B cell (primary cell): Measurements from ENCODE around the gene OR5M11. TPM values are rescaled to one million over a fixed set of nuclear protein-coding genes. Genes with fewer than 3 reads are reported as not detected.

Experiments used
- ATAC-seq: fragments of 200-7000 bp; cut with Tn5 transposase; one replicate; pipeline ENCODE4 v1.10.0; 2021; ENCODE audit warnings: low read depth, mild to moderate bottlenecking, moderate number of reproducible peaks, moderate library complexity
- CTCF ChIA-PET: fragments of 350-600 bp; sonication (Branson Sonifier 250); formaldehyde crosslinking; loops from one replicate; lab custom pipeline; 2021; ENCODE audit warnings: antibody characterized with exemption, inconsistent platforms; lab: Charles Lee
- POLR2A ChIA-PET: fragments of 350-600 bp; sonication (Branson Sonifier 250); formaldehyde crosslinking; loops from one replicate; lab custom pipeline; 2021; ENCODE audit warnings: antibody characterized with exemption; lab: Charles Lee
- DNase-seq: peaks from one replicate; pipeline ENCODE4 v3.0.0; 2013
- H2AFZ ChIP-seq: 2 replicates; pipeline ENCODE4 v1.6.1; 2012; ENCODE audit warnings: mild to moderate bottlenecking, low read depth, low read length; ENCODE audit not compliant: insufficient read depth, poor library complexity, severe bottlenecking
- H3K27ac ChIP-seq, 2 donors: 1 replicate in 1 of 2; 2 replicates in 1 of 2; pipeline ENCODE4 v1.5.1; 2012 to 2013; ENCODE audit warnings: low read length in 2 of 2, mild to moderate bottlenecking in 2 of 2, moderate library complexity in 1 of 2
- H3K27me3 ChIP-seq, 4 experiments: fragments of 200-600 bp in 1 of 4; sonication (generic) in 1 of 4; replicated peaks in 1 of 4; 1 replicate in 2 of 4; 2 replicates in 2 of 4; pipeline versions ENCODE4 v1.6.1 to v1.7.0; 2013 to 2016; ENCODE audit warnings: low read length in 3 of 4, mild to moderate bottlenecking in 2 of 4, mixed read lengths in 1 of 4, moderate library complexity in 1 of 4; ENCODE audit not compliant: insufficient read depth in 4 of 4, control insufficient read depth in 3 of 4; ENCODE audit errors: control extremely low read depth in 1 of 4
- H3K36me3 ChIP-seq, 2 experiments: replicated peaks in 1 of 2; 1 replicate in 1 of 2; 2 replicates in 1 of 2; pipeline versions ENCODE4 v1.6.1 to v1.7.1; 2013; ENCODE audit warnings: low read length in 1 of 2; ENCODE audit not compliant: insufficient read depth in 2 of 2, control insufficient read depth in 1 of 2; ENCODE audit errors: control extremely low read depth in 1 of 2, extremely low read depth in 1 of 2
- H3K4me1 ChIP-seq, 2 donors: fragments of 200-600 bp in 1 of 2; sonication (generic) in 1 of 2; 1 replicate in 1 of 2; 2 replicates in 1 of 2; pipeline versions ENCODE4 v1.5.1 to v1.6.1; 2013 to 2017; ENCODE audit warnings: low read length in 2 of 2; ENCODE audit not compliant: control insufficient read depth in 2 of 2, insufficient read depth in 2 of 2
- H3K4me2 ChIP-seq: replicated peaks from 2 replicates; pipeline ENCODE3; 2012; ENCODE audit warnings: mild to moderate bottlenecking, low read depth, low read length; ENCODE audit not compliant: poor library complexity, severe bottlenecking
- H3K4me3 ChIP-seq, 5 experiments: fragments of 200-600 bp in 1 of 5; sonication (generic) in 1 of 5; 1 replicate in 3 of 5; 2 replicates in 2 of 5; pipeline versions ENCODE4 v1.5.1 to v1.7.0; 2011 to 2016; ENCODE audit warnings: low read length in 4 of 5, mild to moderate bottlenecking in 4 of 5, low read depth in 2 of 5, control low read depth in 1 of 5, moderate library complexity in 1 of 5; ENCODE audit not compliant: insufficient read depth in 1 of 5; ENCODE audit errors: control extremely low read depth in 1 of 5, extremely low read depth in 1 of 5
- H3K79me2 ChIP-seq: fragments of 200-600 bp; sonication (generic); one replicate; pipeline ENCODE4 v1.6.0; 2016; ENCODE audit warnings: low read length; ENCODE audit not compliant: control insufficient read depth, insufficient read depth
- H3K9ac ChIP-seq: fragments of 200-600 bp; sonication (generic); 2 replicates; pipeline ENCODE4 v1.6.1; 2017; ENCODE audit warnings: mild to moderate bottlenecking, low read length, moderate library complexity
- H3K9me3 ChIP-seq, 3 donors: one replicate each; pipeline versions ENCODE4 v1.6.1 to v1.7.1; 2013; ENCODE audit warnings: low read length in 2 of 3; ENCODE audit not compliant: control insufficient read depth in 2 of 3, insufficient read depth in 1 of 3; ENCODE audit errors: control extremely low read depth in 1 of 3
- H4K20me1 ChIP-seq: 2 replicates; pipeline ENCODE4 v1.6.0; 2012; ENCODE audit warnings: mild to moderate bottlenecking, low read length; ENCODE audit not compliant: insufficient read depth, control insufficient read depth, poor library complexity, severe bottlenecking
- H3K27ac Mint-ChIP-seq: one replicate; pipeline ENCODE4 v1.8.0; 2021; ENCODE audit warnings: mixed read lengths
- H3K27me3 Mint-ChIP-seq: one replicate; pipeline ENCODE4 v1.8.0; 2021; ENCODE audit warnings: mixed read lengths
- H3K4me1 Mint-ChIP-seq: one replicate; pipeline ENCODE4 v1.8.0; 2021; ENCODE audit warnings: mixed read lengths
- H3K4me3 Mint-ChIP-seq: one replicate; pipeline ENCODE4 v1.8.0; 2021; ENCODE audit warnings: mixed read lengths
- H3K9me3 Mint-ChIP-seq: one replicate; pipeline ENCODE4 v1.8.0; 2022; ENCODE audit warnings: mixed read lengths; ENCODE audit not compliant: insufficient read depth
- CTCF ChIP-seq: fragments of 200-600 bp; IDR thresholded peaks from one replicate; pipeline ENCODE4 v1.8.0; 2022; ENCODE audit warnings: antibody characterized with exemption, mild to moderate bottlenecking
- EZH2 ChIP-seq: IDR thresholded peaks from 2 replicates; pipeline ENCODE4 v1.6.1; 2012; ENCODE audit warnings: borderline replicate concordance, low read depth, mild to moderate bottlenecking, moderate library complexity, low read length; ENCODE audit not compliant: insufficient read depth, poor library complexity, severe bottlenecking
- WGBS: methylation state at CpG from one replicate; pipeline ENCODE4 v1.1.5; 2013; ENCODE audit warnings: missing lambda C conversion rate; ENCODE audit not compliant: insufficient coverage; 5-methylcytosine and 5-hydroxymethylcytosine counted together
- intact Hi-C: fragments of 100-400 bp; cut with micrococcal nuclease; formaldehyde crosslinking; loops from one replicate; pipeline ENCODE4 v1.10.0; 2022
- polyA plus RNA-seq: library from polyadenylated mRNA; depleted of rRNA; stranded (reverse); fragments of >200 nt; gene quantifications from 2 replicates; pipeline ENCODE4 v1.2.3, GENCODE V29; 2012
- total RNA-seq, 2 donors: library from RNA; stranded (reverse); fragments of 120-200 nt in 1 of 2; gene quantifications; 1 replicate in 1 of 2; 2 replicates in 1 of 2; pipeline versions ENCODE4 v1.2.3 to v1.2.4, GENCODE V29; 2013 to 2022

The OR5M11 gene
- total and polyA plus RNA-seq, 2 donors (not counting 1 experiment from before 2014, with no cell fraction given) = not detected

GRCh38 chr11:56522008-56522407 lies 21.0 kb downstream of the OR5M11 start:
- CTCF ChIA-PET = no interaction called here
- Histone ChIP-seq H4K20me1 (no peaks in the 10 kb centered on the region), H3K27ac (no peak overlapping the region), H3K4me3 (no peak overlapping the region), H3K4me1 (no peaks in the 10 kb centered on the region), H3K27me3 (no peaks in the 10 kb centered on the region), H3K4me2 (no peak overlapping the region), H3K9me3 (peaks cover 0 to 1% (median 0%) of the 10 kb centered on the region in 3 donors), H3K79me2 (no peaks in the 10 kb centered on the region), H3K9ac (no peak overlapping the region), H3K36me3 (no peaks in the 10 kb centered on the region), H2AFZ (no peak overlapping the region)
- no peak for ATAC-seq
- no peak for DNase-seq
- 56% methylated on average over 2 of the region's 5 CpGs for WGBS
- intact Hi-C loops = no loop called here
- H3K27me3 Mint-ChIP-seq = no peaks in the 10 kb centered on the region
- no peaks in the 10 kb centered on the region for H3K4me1 Mint-ChIP-seq
- no peak overlapping the region for H3K4me3 Mint-ChIP-seq
- no peak overlapping the region for H3K27ac Mint-ChIP-seq
- POLR2A ChIA-PET = no interaction called here
- peaks cover 4% of the 10 kb centered on the region for H3K9me3 Mint-ChIP-seq
- TF ChIP-seq EZH2 (no peak), CTCF (no peak)

- Mint-ChIP-seq H3K27me3 (no peaks in the 10 kb centered on the region), H3K27ac (no peak overlapping the region), H3K4me1 (no peaks in the 10 kb centered on the region), H3K4me3 (no peak overlapping the region), H3K9me3 (peaks cover 6% of the 10 kb centered on the region)
- ATAC-seq (no peak), DNase-seq (no peak)
- Histone ChIP-seq H3K79me2 (no peaks in the 10 kb centered on the region), H3K27me3 (no peaks in the 10 kb centered on the region), H3K9ac (no peak overlapping the region), H3K4me3 (no peak overlapping the region), H4K20me1 (no peaks in the 10 kb centered on the region), H2AFZ (no peak overlapping the region), H3K4me1 (no peaks in the 10 kb centered on the region), H3K36me3 (no peaks in the 10 kb centered on the region), H3K9me3 (no peaks in the 10 kb centered on the region), H3K4me2 (no peak overlapping the region), H3K27ac (no peak overlapping the region)
- intact Hi-C loops = no loop called here
- TF ChIP-seq EZH2 (no peak), CTCF (no peak)
- no CpG with 5 or more reads among the region's 1 CpG for WGBS
- ChIA-PET POLR2A (no interaction called here), CTCF (no interaction called here)
These were observed 29.8 kb downstream of the OR5M11 start for GRCh38 chr11:56513280-56513679.
